Right hindlimb (tissue), 1 donor: ENCODE results near the gene ANXA2.
"Not testable (repeated sequence)": the region's sequence is repeated elsewhere in the genome, so short reads cannot be mapped to it uniquely, and the experiment has no call there.

Source experiments
- DNase-seq: peaks from one replicate; pipeline ENCODE4 v3.0.0-alpha.2; 2018

The ANXA2 gene

DNA sequence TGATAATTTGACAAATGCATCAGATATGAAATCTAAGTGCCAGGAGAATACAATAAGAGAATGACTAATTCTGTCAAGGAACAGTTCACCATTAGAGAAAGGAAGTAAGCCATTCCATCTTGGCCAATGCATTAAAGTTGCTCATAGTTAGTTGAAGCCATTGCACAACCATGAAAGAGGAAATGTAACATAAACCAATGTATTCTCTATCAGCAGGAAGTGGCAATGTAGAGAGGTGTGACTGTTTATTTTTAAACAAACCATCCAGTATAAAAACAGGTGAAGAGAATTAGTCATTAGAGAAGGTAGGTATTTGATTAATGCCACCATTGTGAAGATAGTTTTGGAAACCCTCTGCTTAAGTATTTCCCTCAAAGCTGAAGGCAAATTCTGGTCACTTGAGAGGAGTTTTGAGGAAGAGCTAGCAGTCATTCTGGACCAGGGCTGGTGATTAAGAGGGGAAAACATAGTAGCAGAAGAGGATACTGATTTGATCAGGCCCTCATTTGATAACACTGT lies 10.7 kb upstream of the ANXA2 start:
- DNase-seq, result no peak

GRCh38 chr15:60407415-60407805 lies 9.6 kb upstream of the ANXA2 start:
- DNase-seq, result no peak

- no peak for DNase-seq
These were observed 9.0 kb upstream of the ANXA2 start for GRCh38 chr15:60406513-60407414.

DNA sequence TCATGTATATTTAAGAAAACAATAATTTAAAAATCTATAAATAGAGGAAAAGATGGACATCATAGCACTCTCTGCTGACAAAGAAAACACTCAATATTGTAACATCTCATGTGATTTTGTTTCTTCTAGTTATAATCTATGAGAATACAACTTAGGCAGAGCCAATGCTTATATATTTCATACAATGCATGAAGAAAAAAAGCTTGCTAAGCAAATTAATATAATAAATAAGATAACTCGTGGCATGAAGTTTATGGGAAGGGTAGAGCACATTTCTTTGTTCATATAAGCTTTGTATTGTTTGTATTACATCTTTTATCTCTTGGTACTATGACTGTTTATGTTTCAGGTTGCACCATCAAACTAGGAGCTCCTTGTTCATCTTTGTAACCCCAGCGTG lies 7.6 kb upstream of the ANXA2 start:
- no peak for DNase-seq

GRCh38 chr15:60404351-60404750 lies 6.6 kb upstream of the ANXA2 start:
- DNase-seq, result not testable (repeated sequence)

DNA sequence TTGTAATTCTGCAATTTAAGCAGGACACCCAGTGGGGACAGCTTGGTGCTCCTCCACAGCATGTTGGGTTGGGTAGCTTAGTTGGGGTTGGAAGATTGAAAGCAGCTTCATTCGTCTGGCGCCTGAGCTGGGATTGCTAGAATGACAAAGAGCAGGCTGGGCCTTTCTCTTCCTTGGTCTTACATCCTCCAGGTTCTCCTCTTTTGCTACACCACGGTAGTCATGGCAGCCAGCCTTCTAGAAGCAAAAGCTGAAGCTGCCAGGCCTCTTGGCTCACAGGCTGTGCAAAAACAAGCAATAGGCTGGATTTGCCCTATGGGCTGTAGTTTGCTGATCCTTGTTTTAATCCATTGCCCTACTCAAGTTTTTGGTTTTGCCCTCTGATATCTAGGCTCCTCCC lies 3.2 kb upstream of the ANXA2 start:
- no peak for DNase-seq

DNA sequence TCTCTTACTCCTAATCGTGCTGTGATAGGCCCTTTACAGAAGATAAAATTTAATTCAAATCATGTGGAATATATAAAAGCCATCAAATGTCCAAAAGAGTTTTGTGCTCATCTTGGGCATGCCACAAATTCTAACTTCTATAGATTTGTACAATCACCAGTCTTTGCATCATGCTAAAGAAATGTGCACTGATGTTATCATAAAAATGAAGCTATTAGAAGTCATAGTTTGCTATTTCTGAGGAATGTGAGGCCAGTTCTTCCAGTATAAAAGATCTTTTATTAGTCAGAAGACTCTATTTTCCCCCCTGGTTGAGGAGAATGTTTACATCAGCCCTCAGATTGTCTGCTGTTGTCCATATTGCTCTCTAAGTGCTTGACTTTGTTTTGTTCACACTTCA lies 2.1 kb upstream of the ANXA2 start:
- DNase-seq, result no peak

GRCh38 chr15:60399246-60399915 lies 1.6 kb upstream of the ANXA2 start:
- no peak for DNase-seq

GRCh38 chr15:60396958-60397771 lies 621 bp downstream of the ANXA2 start:
- DNase-seq, result peak; percentile 84

GRCh38 chr15:60396560-60396957 lies 1.2 kb downstream of the ANXA2 start:
- DNase-seq, result no peak

GRCh38 chr15:60396100-60396499 lies 1.7 kb downstream of the ANXA2 start:
- no peak for DNase-seq

DNA sequence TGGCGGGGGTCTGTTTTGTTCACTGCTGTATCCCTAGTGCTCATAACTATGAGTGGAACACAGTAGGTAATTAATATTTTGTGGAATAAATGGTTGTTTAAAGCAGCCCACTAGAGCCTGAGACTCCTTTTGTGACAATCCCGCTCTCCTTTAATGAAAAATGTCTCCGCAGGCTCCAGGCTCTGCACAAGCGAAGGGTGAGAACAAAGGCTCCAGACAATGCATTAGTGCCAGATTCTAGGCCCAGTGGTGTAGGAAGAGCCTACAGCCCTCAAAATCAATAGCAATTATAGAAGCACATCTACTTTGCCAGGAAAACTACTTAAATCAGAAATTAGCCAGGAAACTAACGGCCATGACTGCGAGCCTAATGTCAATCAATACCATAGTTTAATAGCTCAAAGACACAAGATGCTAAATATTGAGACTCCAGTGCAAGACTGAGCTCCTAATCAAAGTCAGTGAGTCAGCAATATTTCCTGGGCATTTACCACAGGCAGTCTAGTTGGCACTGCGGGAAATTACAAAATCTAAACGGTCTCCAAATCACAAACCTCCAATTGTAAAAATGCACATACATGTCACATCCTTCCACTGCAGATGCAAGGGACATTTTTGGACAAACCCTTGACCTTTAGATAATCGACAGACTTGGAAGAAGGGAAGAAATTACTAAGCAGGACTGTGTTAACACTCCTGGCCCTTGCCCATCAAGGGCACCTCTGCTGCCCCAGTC lies 2.3 kb downstream of the ANXA2 start:
- no peak for DNase-seq

DNA sequence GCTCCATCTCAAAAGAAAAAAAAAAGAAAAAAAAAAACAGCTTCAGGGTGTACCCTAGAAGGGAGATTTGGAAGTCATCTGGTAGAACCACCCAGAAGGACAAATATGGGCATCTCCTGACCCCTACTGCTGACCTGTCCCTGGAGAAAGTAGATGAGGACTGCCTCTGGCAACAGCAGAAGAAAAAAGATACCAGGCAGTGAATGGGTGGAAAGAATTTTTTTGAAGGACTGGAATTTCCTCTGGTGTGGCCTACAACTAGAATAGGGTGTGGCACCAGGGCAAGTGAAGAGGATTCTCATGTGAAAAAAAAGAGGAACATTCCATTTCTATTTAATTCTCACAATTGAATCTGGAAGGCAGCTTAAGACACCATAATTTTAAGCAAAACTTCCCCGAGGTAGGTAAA lies 3.1 kb downstream of the ANXA2 start:
- no peak for DNase-seq

- peak; percentile 91 for DNase-seq
These were observed 4.6 kb downstream of the ANXA2 start for GRCh38 chr15:60392986-60393790.

DNA sequence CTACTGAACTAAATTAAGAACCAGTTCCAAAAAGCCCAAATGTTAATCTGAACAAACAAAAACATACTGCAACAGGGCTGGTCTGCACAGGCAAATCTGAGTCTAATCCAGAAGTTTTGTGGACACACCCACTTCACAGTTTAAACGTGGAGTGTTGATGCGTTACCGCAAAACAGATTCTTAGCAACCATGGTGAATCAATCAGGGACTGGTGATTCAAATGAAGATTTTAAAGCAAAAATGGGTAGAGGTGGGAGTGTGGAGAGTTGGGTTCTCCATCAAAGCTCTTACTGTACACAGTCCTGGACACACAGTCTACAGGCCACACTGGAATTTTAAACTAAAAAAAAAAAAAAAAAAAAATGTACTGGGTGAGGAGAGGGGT lies 5.2 kb downstream of the ANXA2 start:
- peak; percentile 78 for DNase-seq

DNA sequence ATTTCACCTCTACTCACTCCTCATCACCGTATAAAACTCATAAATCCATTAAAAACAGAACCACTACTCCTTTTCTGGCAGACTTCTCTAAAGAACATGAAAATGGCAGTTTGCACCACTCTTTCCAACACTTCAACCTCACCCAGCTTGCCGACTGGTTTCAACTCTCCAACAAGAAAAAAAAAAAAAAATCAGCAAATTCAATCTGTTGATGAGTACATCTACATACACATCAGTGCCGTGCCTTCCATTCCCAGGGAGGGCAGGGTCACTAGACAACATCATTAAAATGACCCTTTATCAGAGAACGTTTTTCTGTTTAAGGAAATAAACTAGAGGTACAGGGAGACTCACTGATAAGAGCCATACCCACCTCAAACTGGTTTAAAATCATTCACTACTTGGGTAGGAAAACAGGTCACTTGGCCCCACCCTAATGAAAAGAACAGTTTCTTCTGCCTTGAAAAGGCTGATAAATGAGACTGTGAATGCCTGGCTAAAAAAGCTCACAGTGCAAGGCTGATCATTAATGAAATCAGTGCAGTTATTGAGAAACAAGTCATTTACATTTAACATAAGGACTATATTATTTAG lies 6.0 kb downstream of the ANXA2 start:
- DNase-seq, result no peak

GRCh38 chr15:60390871-60391501 lies 6.8 kb downstream of the ANXA2 start:
- DNase-seq, result no peak

DNA sequence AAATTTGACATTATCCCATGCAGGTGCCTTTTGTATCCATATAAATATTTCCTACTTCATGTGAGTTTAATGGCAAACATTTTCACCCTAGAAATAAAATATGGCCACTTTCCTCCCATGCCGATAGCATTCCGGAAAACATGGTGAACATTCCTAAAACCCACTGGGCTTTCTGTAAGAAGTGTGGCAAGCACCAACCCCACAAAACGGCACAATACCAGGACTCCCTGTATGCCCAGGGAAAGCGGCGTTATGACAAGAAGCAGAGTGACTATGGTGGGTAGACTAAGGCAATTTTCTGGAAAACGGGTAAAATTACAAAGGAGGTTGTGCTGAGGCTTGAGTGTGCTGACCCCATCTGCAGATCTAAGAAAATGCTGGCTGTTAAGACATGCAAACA lies 7.6 kb downstream of the ANXA2 start:
- DNase-seq, result no peak

GRCh38 chr15:60389261-60390077 lies 8.3 kb downstream of the ANXA2 start:
- DNase-seq, result no peak

GRCh38 chr15:60387321-60387720 lies 10.5 kb downstream of the ANXA2 start:
- no peak for DNase-seq
